SW480 (cell line): Measurements from ENCODE around the gene CPA1.
"Not testable (repeated sequence)": the region's sequence is repeated elsewhere in the genome, so short reads cannot be mapped to it uniquely, and the experiment has no call there.

Experiments used
- DNase-seq: peaks from one replicate; pipeline ENCODE4 v3.0.0-alpha.2; 2016; ENCODE audit warnings: low spot score

CPA1 gene

GRCh38 chr7:130372402-130373165 lies 7.7 kb upstream of the CPA1 start:
- DNase-seq: no peak

GRCh38 chr7:130374507-130374906 lies 5.8 kb upstream of the CPA1 start:
- no peak for DNase-seq

GRCh38 chr7:130376461-130376860 lies 3.8 kb upstream of the CPA1 start:
- DNase-seq: not testable (repeated sequence)

GRCh38 chr7:130377178-130377577 lies 3.1 kb upstream of the CPA1 start:
- no peak for DNase-seq

GRCh38 chr7:130379019-130379418 lies 1.3 kb upstream of the CPA1 start:
- DNase-seq: no peak

GRCh38 chr7:130379532-130379920 lies 768 bp upstream of the CPA1 start:
- DNase-seq: no peak

- no peak for DNase-seq
Observed at GRCh38 chr7:130380861-130381455, 664 bp downstream of the CPA1 start.

GRCh38 chr7:130381468-130382312 lies 1.4 kb downstream of the CPA1 start:
- no peak for DNase-seq

GRCh38 chr7:130383187-130383980 lies 3.1 kb downstream of the CPA1 start:
- no peak for DNase-seq

GRCh38 chr7:130384371-130384801 lies 4.1 kb downstream of the CPA1 start:
- no peak for DNase-seq

GRCh38 chr7:130384841-130385599 lies 4.7 kb downstream of the CPA1 start:
- DNase-seq: no peak

- DNase-seq: no peak
Observed at GRCh38 chr7:130385600-130386066, 5.3 kb downstream of the CPA1 start.

GRCh38 chr7:130386876-130387275 lies 6.6 kb downstream of the CPA1 start:
- no peak for DNase-seq

- no peak for DNase-seq
Observed at GRCh38 chr7:130387306-130387627, 7.0 kb downstream of the CPA1 start.

GRCh38 chr7:130387628-130388403 lies 7.5 kb downstream of the CPA1 start:
- DNase-seq: no peak

- no peak for DNase-seq
Observed at GRCh38 chr7:130388671-130389070, 8.4 kb downstream of the CPA1 start.

- no peak for DNase-seq
Observed at GRCh38 chr7:130390486-130390885, 10.2 kb downstream of the CPA1 start.

- no peak for DNase-seq
Observed at GRCh38 chr7:130393101-130393561, 12.8 kb downstream of the CPA1 start.

GRCh38 chr7:130393841-130394411 lies 13.6 kb downstream of the CPA1 start:
- no peak for DNase-seq
